A673 (cell line): ENCODE results near the gene EFCAB7. TPM values are rescaled to one million over a fixed set of nuclear protein-coding genes. Genes with fewer than 3 reads are reported as not detected.

Source experiments
- BruUV-seq: library from RNA; stranded (reverse); fragments of 400-500 nt; replicated peaks from 2 replicates; lab custom pipeline; 2021; lab: Mats Ljungman, UMichigan
- CTCF ChIA-PET: fragments of 300-600 bp; sonication (Branson Sonifier 250); formaldehyde crosslinking; loops from one replicate; lab custom pipeline; 2022; ENCODE audit warnings: antibody characterized with exemption; lab: Charles Lee
- POLR2A ChIA-PET: fragments of 300-600 bp; sonication (Branson Sonifier 250); formaldehyde crosslinking; loops from one replicate; lab custom pipeline; 2022; ENCODE audit warnings: antibody characterized with exemption; ENCODE audit not compliant: low non-redundant PET; lab: Charles Lee
- DNase-seq: peaks from one replicate; pipeline ENCODE4 v3.0.0-alpha.2; 2015; ENCODE audit warnings: low spot score
- H3K27ac ChIP-seq: fragments of 200-600 bp; sonication (generic); 2 replicates; pipeline ENCODE4 v1.5.1; 2016; ENCODE audit warnings: mixed run types, low read depth, mild to moderate bottlenecking, mixed read lengths, antibody characterized with exemption, low read length; ENCODE audit not compliant: poor library complexity, severe bottlenecking
- H3K27me3 ChIP-seq: fragments of 200-600 bp; sonication (generic); replicated peaks from 2 replicates; pipeline ENCODE4 v1.6.1; 2017; ENCODE audit warnings: mixed run types, low read depth, mild to moderate bottlenecking, mixed read lengths, antibody characterized with exemption, low read length; ENCODE audit not compliant: insufficient read depth, poor library complexity
- H3K36me3 ChIP-seq: fragments of 200-600 bp; sonication (generic); 2 replicates; pipeline ENCODE4 v1.6.1; 2016; ENCODE audit warnings: mixed run types, mild to moderate bottlenecking, mixed read lengths, antibody characterized with exemption, low read length; ENCODE audit not compliant: insufficient read depth, poor library complexity, severe bottlenecking
- H3K4me1 ChIP-seq: fragments of 200-600 bp; sonication (generic); 2 replicates; pipeline ENCODE4 v1.6.1; 2017; ENCODE audit warnings: mixed run types, mild to moderate bottlenecking, mixed read lengths, antibody characterized with exemption, low read length; ENCODE audit not compliant: insufficient read depth, poor library complexity, severe bottlenecking
- H3K4me3 ChIP-seq: fragments of 200-600 bp; sonication (generic); 2 replicates; pipeline ENCODE4 v1.5.1; 2016; ENCODE audit warnings: low read depth, mixed run types, mild to moderate bottlenecking, mixed read lengths, low read length; ENCODE audit not compliant: poor library complexity, severe bottlenecking
- H3K9me3 ChIP-seq: fragments of 200-600 bp; sonication (generic); 2 replicates; pipeline ENCODE4 v1.6.1; 2016; ENCODE audit warnings: mixed run types, low read depth, mild to moderate bottlenecking, mixed read lengths, antibody characterized with exemption, low read length; ENCODE audit not compliant: poor library complexity, severe bottlenecking
- CTCF ChIP-seq: fragments of 300-800, 200-600 bp; sonication (generic); conservative IDR thresholded peaks from 2 replicates; pipeline ENCODE4 v1.5.1; 2017; ENCODE audit warnings: low read depth, mild to moderate bottlenecking, antibody characterized with exemption, low read length, moderate library complexity, mixed read lengths
- EZH2 ChIP-seq: fragments of 200-600 bp; sonication (generic); IDR thresholded peaks from 2 replicates; pipeline ENCODE4 v1.6.1; 2017; ENCODE audit warnings: borderline replicate concordance, low read depth, mild to moderate bottlenecking, mixed read lengths, antibody characterized with exemption, low read length; ENCODE audit not compliant: poor library complexity, severe bottlenecking
- intact Hi-C: fragments of 100-400 bp; cut with micrococcal nuclease; formaldehyde crosslinking; loops from one replicate; pipeline ENCODE4 v1.10.0; 2022; ENCODE audit not compliant: unreplicated experiment
- total RNA-seq: library from RNA; stranded (reverse); gene quantifications from 2 replicates; pipeline ENCODE4 v1.2.3, GENCODE V29; 2021

The EFCAB7 gene
- total RNA-seq, 1 experiment from 2014 or later: 21.6 TPM

- Histone ChIP-seq H3K36me3 (no peaks in the 10 kb centered on the region), H3K4me3 (no peak overlapping the region), H3K27me3 (no peaks in the 10 kb centered on the region), H3K4me1 (no peaks in the 10 kb centered on the region), H3K27ac (no peak overlapping the region), H3K9me3 (no peaks in the 10 kb centered on the region)
- ChIA-PET POLR2A (no interaction called here), CTCF (no interaction called here)
- TF ChIP-seq EZH2: no peak
- TF ChIP-seq CTCF: no peak
- no TSS peak for BruUV-seq
- intact Hi-C loops: no loop called here
- DNase-seq: no peak
Observed at GRCh38 chr1:63545780-63546179, 22.5 kb downstream of the EFCAB7 start.

- Histone ChIP-seq H3K4me3 (no peak overlapping the region), H3K27me3 (no peaks in the 10 kb centered on the region), H3K27ac (no peak overlapping the region), H3K4me1 (no peaks in the 10 kb centered on the region), H3K36me3 (no peaks in the 10 kb centered on the region), H3K9me3 (no peaks in the 10 kb centered on the region)
- POLR2A ChIA-PET: no interaction called here
- TF ChIP-seq CTCF (no peak), EZH2 (no peak)
- intact Hi-C loops: no loop called here
- DNase-seq: no peak
- CTCF ChIA-PET: no interaction called here
- no TSS peak for BruUV-seq
Observed at GRCh38 chr1:63547621-63548294, 24.4 kb downstream of the EFCAB7 start.

- Histone ChIP-seq H3K27ac (no peak overlapping the region), H3K27me3 (no peaks in the 10 kb centered on the region), H3K36me3 (no peaks in the 10 kb centered on the region), H3K9me3 (no peaks in the 10 kb centered on the region), H3K4me1 (no peaks in the 10 kb centered on the region), H3K4me3 (no peak overlapping the region)
- BruUV-seq: no TSS peak
- ChIA-PET POLR2A (no interaction called here), CTCF (no interaction called here)
- TF ChIP-seq EZH2 (no peak), CTCF (no peak)
- intact Hi-C loops: no loop called here
- DNase-seq: no peak
Observed at GRCh38 chr1:63548303-63548702, 25.0 kb downstream of the EFCAB7 start.
